Lung (tissue), 12 donors: ENCODE measurements around the gene DCAF12L2. TPM values are rescaled to one million over a fixed set of nuclear protein-coding genes. Genes with fewer than 3 reads are reported as not detected.

Experiments used
- ATAC-seq: fragments of 200-7000 bp; cut with Tn5 transposase; one replicate; pipeline ENCODE4 v1.9.1; 2020; ENCODE audit warnings: moderate number of reproducible peaks; ENCODE audit not compliant: insufficient read depth, low FRiP score
- DNase-seq, 3 donors: peaks; one replicate each; pipeline ENCODE4 v3.0.0-alpha.2; 2013 to 2017
- H3K27ac ChIP-seq, 2 donors: one replicate each; pipeline ENCODE4 v1.5.1; 2013; ENCODE audit warnings: mild to moderate bottlenecking in 2 of 2, moderate library complexity in 2 of 2, control low read depth in 1 of 2, inconsistent platforms in 1 of 2, low read depth in 1 of 2, low read length in 1 of 2
- H3K27me3 ChIP-seq, 3 donors: one replicate each; pipeline ENCODE4 v1.5.1; 2013; ENCODE audit warnings: low read length in 2 of 3; ENCODE audit not compliant: control insufficient read depth in 3 of 3, insufficient read depth in 3 of 3
- H3K36me3 ChIP-seq, 4 donors: one replicate each; pipeline ENCODE4 v1.5.1; 2013; ENCODE audit warnings: low read length in 4 of 4, mild to moderate bottlenecking in 1 of 4, moderate library complexity in 1 of 4; ENCODE audit not compliant: control insufficient read depth in 4 of 4, insufficient read depth in 4 of 4
- H3K4me1 ChIP-seq, 5 donors: one replicate each; pipeline ENCODE4 v1.5.1; 2013; ENCODE audit warnings: low read length in 5 of 5, mild to moderate bottlenecking in 2 of 5, moderate library complexity in 1 of 5; ENCODE audit not compliant: control insufficient read depth in 5 of 5, insufficient read depth in 5 of 5
- H3K4me3 ChIP-seq: one replicate; pipeline ENCODE4 v1.5.1; 2013; ENCODE audit warnings: mild to moderate bottlenecking, control low read depth, moderate library complexity
- H3K9ac ChIP-seq, 2 donors: one replicate each; pipeline ENCODE4 v1.5.1; 2013; ENCODE audit warnings: low read length in 2 of 2, control low read depth in 1 of 2; ENCODE audit not compliant: insufficient read depth in 1 of 2
- H3K9me3 ChIP-seq, 4 donors: one replicate each; pipeline ENCODE4 v1.5.1; 2013; ENCODE audit warnings: low read length in 3 of 4, mild to moderate bottlenecking in 1 of 4, moderate library complexity in 1 of 4; ENCODE audit not compliant: control insufficient read depth in 4 of 4, insufficient read depth in 3 of 4
- CTCF ChIP-seq: IDR thresholded peaks from 2 replicates; pipeline ENCODE4 v1.5.1; 2012; ENCODE audit warnings: mild to moderate bottlenecking; ENCODE audit errors: control extremely low read depth, extremely low read depth
- WGBS, 2 donors: extraction: QIAGEN DNeasy Blood & Tissue Kit; methylation state at CpG; one replicate each; pipeline ENCODE4 v1.1.7; 2013; 5-methylcytosine and 5-hydroxymethylcytosine counted together
- polyA plus RNA-seq, 2 donors: library from polyadenylated mRNA; stranded (reverse); fragments of 200-250 nt; gene quantifications; one replicate each; pipeline ENCODE4 v1.2.1, GENCODE V29; 2013
- total RNA-seq, 2 donors: library from RNA; depleted of rRNA in 1 of 2; stranded (reverse); fragments of >200 nt in 1 of 2; gene quantifications; one replicate each; pipeline ENCODE4 v1.2.1, GENCODE V29; 2014 to 2021
- donor health status: control.
- donor health status: control.
- donor health status: Bipolar disorder and iron deficiency.
- donor health status: healthy.
- donor health status: DM: yes; HTN: yes; CAD: no.

DCAF12L2 gene
- total and polyA plus RNA-seq, 4 donors: 0.20 TPM; not detected in 3

DNA sequence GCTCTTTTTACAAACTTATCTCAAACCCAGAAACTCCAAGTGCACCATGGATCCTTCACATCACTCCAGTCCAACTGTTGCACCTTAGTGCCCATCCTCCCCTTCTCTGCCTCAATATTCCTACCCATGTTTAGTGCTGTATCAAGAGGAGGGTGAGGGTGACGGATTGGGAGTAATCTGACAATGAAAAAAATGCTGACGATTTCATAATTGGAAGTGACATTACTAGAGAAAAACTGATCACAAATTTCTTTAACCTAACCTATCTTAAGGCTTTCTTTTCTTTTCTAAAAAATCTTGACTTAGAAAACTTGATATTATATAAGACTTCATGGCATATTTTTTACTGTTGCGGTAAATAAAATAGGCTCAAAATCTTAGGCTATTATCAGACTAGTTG lies 1.5 kb upstream of the DCAF12L2 start:
- no peak for DNase-seq
- ATAC-seq: no peak
- Histone ChIP-seq H3K4me1 (peaks cover 0 to 3% (median 0%) of the 10 kb centered on the region in 5 donors), H3K27ac (no peak overlapping the region), H3K9me3 (peaks cover 0 to 8% (median 0%) of the 10 kb centered on the region in 4 donors), H3K36me3 (no peaks in the 10 kb centered on the region), H3K9ac (no peak overlapping the region), H3K4me3 (no peak overlapping the region), H3K27me3 (peaks cover 0 to 4% (median 0%) of the 10 kb centered on the region in 3 donors)
- no peak for TF ChIP-seq CTCF
- WGBS, 2 donors: 70 to 83% methylated on average over 3 of the region's 3 CpGs

DNA sequence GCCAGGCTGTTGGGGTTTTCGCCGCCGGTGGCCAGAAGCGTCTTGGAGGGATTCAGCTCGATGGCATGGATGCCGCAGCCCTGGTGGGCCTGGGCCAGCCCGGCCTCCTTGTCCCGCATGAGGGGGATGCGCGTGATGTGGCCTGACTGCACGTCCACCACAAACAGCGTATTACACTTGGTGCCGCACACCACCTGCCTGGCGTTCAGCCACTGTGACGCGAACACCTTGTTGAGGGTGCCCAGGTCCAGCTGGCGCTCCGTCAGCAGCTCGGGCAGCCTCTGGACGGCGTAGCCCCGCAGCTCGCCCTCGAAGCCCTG lies 728 bp downstream of the DCAF12L2 start:
- TF ChIP-seq CTCF: no peak
- peak in 1 of 3 donors; percentile 1 for DNase-seq
- 71 to 86% methylated on average over 6 to 24 of the region's 24 CpGs for WGBS, 2 donors

GRCh38 chrX:126164689-126165400 lies 1.2 kb downstream of the DCAF12L2 start:
- Histone ChIP-seq H3K4me3 (no peak overlapping the region), H3K36me3 (no peaks in the 10 kb centered on the region), H3K9ac (no peak overlapping the region), H3K4me1 (peaks cover 0 to 3% (median 0%) of the 10 kb centered on the region in 5 donors), H3K27me3 (peaks cover 0 to 4% (median 0%) of the 10 kb centered on the region in 3 donors), H3K27ac (no peak overlapping the region), H3K9me3 (peaks cover 0 to 8% (median 0%) of the 10 kb centered on the region in 4 donors)
- WGBS, 2 donors: 91 to 94% methylated on average over 34 to 37 of the region's 37 CpGs
- DNase-seq (no peak), ATAC-seq (no peak)
- TF ChIP-seq CTCF: no peak

More for the DNA sequence above, 728 bp downstream of the DCAF12L2 start:
- Histone ChIP-seq H3K9me3 (peaks cover 0 to 8% (median 0%) of the 10 kb centered on the region in 4 donors), H3K36me3 (no peaks in the 10 kb centered on the region), H3K27me3 (peaks cover 0 to 4% (median 0%) of the 10 kb centered on the region in 3 donors), H3K9ac (no peak overlapping the region), H3K4me1 (peaks cover 0 to 3% (median 0%) of the 10 kb centered on the region in 5 donors), H3K27ac (no peak overlapping the region), H3K4me3 (no peak overlapping the region)
- no peak for ATAC-seq

- H3K4me1 ChIP-seq: peaks cover 0 to 3% (median 0%) of the 10 kb centered on the region in 5 donors
- ATAC-seq (no peak), DNase-seq (peak in 1 of 3 donors; percentile 4)
- no peak overlapping the region for H3K9ac ChIP-seq
- H3K27ac ChIP-seq: no peak overlapping the region
- no peaks in the 10 kb centered on the region for H3K36me3 ChIP-seq
- peaks cover 0 to 4% (median 0%) of the 10 kb centered on the region in 3 donors for H3K27me3 ChIP-seq
- 80 to 91% methylated on average over 9 of the region's 9 CpGs for WGBS, 2 donors
- H3K4me3 ChIP-seq: no peak overlapping the region
- H3K9me3 ChIP-seq: peaks cover 0 to 8% (median 0%) of the 10 kb centered on the region in 4 donors
- TF ChIP-seq CTCF: no peak
Measured at GRCh38 chrX:126164226-126164625, 1.9 kb downstream of the DCAF12L2 start.
